GM12878 (cell line): ENCODE results near the gene HAUS7. TPM values are rescaled to one million over a fixed set of nuclear protein-coding genes. Genes with fewer than 3 reads are reported as not detected.
A peak's percentile ranks its signal among the peaks of the same experiment; 100 is the strongest.

Experiments
- ATAC-seq: fragments of 200-7000 bp; cut with Tn5 transposase; 3 replicates; pipeline ENCODE4 v1.9.1; 2020; ENCODE audit warnings: mild to moderate bottlenecking, moderate library complexity
- BruUV-seq: library from RNA; stranded (reverse); fragments of 400-500 nt; replicated peaks from 2 replicates; lab custom pipeline; 2021; lab: Mats Ljungman, UMichigan
- CTCF ChIA-PET: fragments of 300-600 bp; sonication (Branson Sonifier 250); formaldehyde crosslinking; extraction: SDS; loops from one replicate; lab custom pipeline; 2021; ENCODE audit warnings: inconsistent platforms; lab: Yijun Ruan, JAX
- POLR2A ChIA-PET: fragments of 350-600 bp; formaldehyde crosslinking; extraction: SDS; loops from one replicate; lab custom pipeline; 2021; ENCODE audit warnings: inconsistent platforms; lab: Charles Lee
- RAD21 ChIA-PET: fragments of 300-600 bp; sonication (Branson Sonifier 250); formaldehyde crosslinking; loops from one replicate; lab custom pipeline; 2023; ENCODE audit warnings: antibody characterized with exemption; ENCODE audit not compliant: unreplicated experiment; lab: Charles Lee
- SMC1A ChIA-PET: fragments of 300-600 bp; sonication (Branson Sonifier 250); formaldehyde crosslinking; loops from one replicate; lab custom pipeline; 2023; ENCODE audit not compliant: unreplicated experiment, uncharacterized antibody; lab: Charles Lee
- DNase-seq: peaks from one replicate; pipeline ENCODE4 v3.0.0-alpha.2; 2011; ENCODE audit warnings: low read depth, low spot score
- FAIRE-seq: peaks from 3 replicates; lab custom pipeline; 2011; peaks lifted over from hg19 to GRCh38; lab: Jason Lieb, UNC
- H2AFZ ChIP-seq: 2 replicates; pipeline ENCODE4 v1.6.0; 2011; ENCODE audit warnings: low read depth, low read length, control low read depth; ENCODE audit not compliant: control insufficient read depth
- H3K27ac ChIP-seq: 2 replicates; pipeline ENCODE4 v1.5.1; 2011; ENCODE audit warnings: control low read depth; ENCODE audit not compliant: control insufficient read depth, insufficient read depth
- H3K27me3 ChIP-seq, 2 experiments: replicated peaks in 1 of 2; 2 replicates each; pipeline versions ENCODE4 v1.6.0 to v1.6.1; 2011; ENCODE audit warnings: low read length in 1 of 2; ENCODE audit not compliant: control insufficient read depth in 2 of 2, insufficient read depth in 2 of 2
- H3K36me3 ChIP-seq, 2 experiments: 2 replicates each; pipeline ENCODE4 v1.5.1; 2011; ENCODE audit warnings: low read length in 1 of 2; ENCODE audit not compliant: control insufficient read depth in 2 of 2, insufficient read depth in 2 of 2
- H3K4me1 ChIP-seq: 2 replicates; pipeline ENCODE4 v1.6.1; 2011; ENCODE audit warnings: mild to moderate bottlenecking, low read length, moderate library complexity, mixed read lengths; ENCODE audit not compliant: control insufficient read depth, insufficient read depth
- H3K4me2 ChIP-seq: 2 replicates; pipeline ENCODE4 v1.6.0; 2011; ENCODE audit warnings: control low read depth; ENCODE audit not compliant: control insufficient read depth, insufficient read depth
- H3K4me3 ChIP-seq: fragments of 200-600 bp; sonication (generic); 2 replicates; pipeline ENCODE4 v1.5.1; 2016
- H3K79me2 ChIP-seq: 2 replicates; pipeline ENCODE4 v1.6.0; 2011; ENCODE audit warnings: low read length; ENCODE audit not compliant: control insufficient read depth, insufficient read depth
- H3K9ac ChIP-seq: 2 replicates; pipeline ENCODE4 v1.8.0; 2011; ENCODE audit warnings: low read length, control low read depth, mixed read lengths; ENCODE audit not compliant: control insufficient read depth, insufficient read depth
- H3K9me3 ChIP-seq: replicated peaks from 3 replicates; pipeline ENCODE4 v1.5.1; 2011; ENCODE audit warnings: mild to moderate bottlenecking, low read length; ENCODE audit not compliant: control insufficient read depth, insufficient read depth
- H4K20me1 ChIP-seq: 2 replicates; pipeline ENCODE4 v1.6.0; 2011; ENCODE audit not compliant: control insufficient read depth, insufficient read depth
- BHLHE40 ChIP-seq, 2 experiments: fragments of 450-650 bp in 1 of 2; IDR thresholded peaks; 2 replicates each; pipeline ENCODE4 v1.6.1; 2011 to 2017; ENCODE audit warnings: low read depth in 2 of 2, borderline replicate concordance in 1 of 2, improper control_type of control experiment in 1 of 2, low read length in 1 of 2, mild to moderate bottlenecking in 1 of 2
- E2F4 ChIP-seq: IDR thresholded peaks from 2 replicates; pipeline ENCODE4 v1.6.1; 2012; ENCODE audit warnings: low read depth, low read length, improper control_type of control experiment
- ZNF687 ChIP-seq: fragments of 450-650 bp; IDR thresholded peaks from 2 replicates; pipeline ENCODE4 v1.6.1; 2017; ENCODE audit warnings: mild to moderate bottlenecking, moderate library complexity
- WGBS: methylation state at CpG from one replicate; pipeline ENCODE4 v1.1.6; 2016; ENCODE audit warnings: low lambda C conversion rate; ENCODE audit not compliant: insufficient replicate concordance, insufficient coverage; ENCODE audit errors: missing lambda C conversion rate; 5-methylcytosine and 5-hydroxymethylcytosine counted together
- in situ Hi-C: fragments of 300-500 bp; cut with MboI; formaldehyde crosslinking; loops from 9 replicates; pipeline ENCODE4 v1.14.3; 2018; ENCODE audit warnings: mixed read lengths
- intact Hi-C: fragments of 100-400 bp; cut with micrococcal nuclease; formaldehyde crosslinking; loops from one replicate; pipeline ENCODE4 v1.14.2; 2022; ENCODE audit not compliant: unreplicated experiment
- polyA plus RNA-seq, 11 experiments: library from polyadenylated mRNA; depleted of rRNA in 4 of 11; unstranded in 6 of 11; stranded (reverse) in 5 of 11; fragments of >200 nt; fragmentation: Nextera tagmentation in 4 of 11; fragmentation: Illumina TruSeq in 1 of 11; extraction: Ambion mirVana in 4 of 11; extraction: Trizol in 1 of 11; gene quantifications; 1 replicate in 1 of 11; 2 replicates in 10 of 11; pipeline versions ENCODE4 v1.2.1 to v1.2.3, GENCODE V29; 2011 to 2016; ENCODE audit warnings: inconsistent platforms in 2 of 11, missing spikeins in 2 of 11, low read depth in 1 of 11
- total RNA-seq, 4 experiments: library from RNA; depleted of rRNA in 3 of 4; stranded (reverse); fragments of >200 nt in 3 of 4; fragmentation: Illumina TruSeq in 1 of 4; extraction: Trizol in 1 of 4; gene quantifications; 2 replicates each; pipeline versions ENCODE4 v1.2.1 to v1.2.3, GENCODE V29; 2013 to 2021

HAUS7 gene
- total and polyA plus RNA-seq, 10 of the 15 experiments (the other 5 are each of a cell fraction or from before 2014, with no cell fraction given): 6.7 to 63.3 (median 24.1) TPM

- no peak for TF ChIP-seq ZNF687
Observed at GRCh38 chrX:153475271-153475670, 4.9 kb upstream of the HAUS7 start (continued).

GRCh38 chrX:153474718-153475117 is 4.3 kb upstream of the HAUS7 start:
- no peaks in the 10 kb centered on the region; a peak in 1 of 4 replicates for H3K36me3 ChIP-seq
- no TSS peak for BruUV-seq
- H3K27me3 ChIP-seq: no peaks in the 10 kb centered on the region; a peak in 1 of 4 replicates
- ATAC-seq: no peak
- no peak overlapping the region for H3K4me3 ChIP-seq
- TF ChIP-seq BHLHE40 (IDR thresholded peaks at IDR 0.05; ENCODE audit: borderline replicate concordance in 1 of 2, low read depth in 2 of 2, low read length in 1 of 2) (peak in 1 of 2 experiments; percentile 84; a peak in 2 of 4 replicates), E2F4 (no peak)
- DNase-seq: no peak
- WGBS: 45% methylated on average over 31 of the region's 59 CpGs
- ChIA-PET CTCF (no interaction called here), SMC1A (no interaction called here), RAD21 (no interaction called here), POLR2A (no interaction called here)
- peak overlapping the region; percentile 17; the same call in 1 of the 2 replicates for H3K4me2 ChIP-seq
- intact Hi-C loops: no loop called here
- H3K9me3 ChIP-seq: no peaks in the 10 kb centered on the region
- peaks cover 3% of the 10 kb centered on the region for H3K79me2 ChIP-seq
- in situ Hi-C loops: no loop called here
- H2AFZ ChIP-seq: no peak overlapping the region
- no peak overlapping the region for H3K27ac ChIP-seq
- H4K20me1 ChIP-seq: no peaks in the 10 kb centered on the region
- no peak overlapping the region for H3K9ac ChIP-seq
- FAIRE-seq: no peak
- no peaks in the 10 kb centered on the region for H3K4me1 ChIP-seq
